Measurements from ENCODE around the gene SCN1B.
"Not testable (repeated sequence)": the region's sequence is repeated elsewhere in the genome, so short reads cannot be mapped to it uniquely, and the experiment has no call there.

Gene SCN1B

DNA sequence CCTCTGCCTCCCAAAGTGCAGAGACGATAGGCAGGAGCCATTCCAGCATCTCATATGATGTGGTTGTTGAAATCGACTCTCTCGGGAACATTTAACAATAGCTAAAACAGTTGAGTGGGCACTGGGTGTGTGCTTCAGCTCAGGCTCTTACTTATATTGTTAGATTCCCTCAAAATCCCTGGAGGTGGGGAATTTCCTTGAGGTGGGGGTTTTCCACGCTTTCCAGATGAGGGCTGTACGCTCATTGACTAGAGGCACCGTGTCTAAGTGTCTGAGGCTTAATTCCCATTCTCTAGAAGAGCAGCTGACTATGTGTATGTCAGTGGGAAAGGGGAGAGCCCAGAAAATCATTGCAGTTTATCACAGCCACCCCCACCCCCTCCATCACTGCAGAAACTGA lies 41.0 kb upstream of the SCN1B start:
- TF ChIP-seq, protein P1, sequence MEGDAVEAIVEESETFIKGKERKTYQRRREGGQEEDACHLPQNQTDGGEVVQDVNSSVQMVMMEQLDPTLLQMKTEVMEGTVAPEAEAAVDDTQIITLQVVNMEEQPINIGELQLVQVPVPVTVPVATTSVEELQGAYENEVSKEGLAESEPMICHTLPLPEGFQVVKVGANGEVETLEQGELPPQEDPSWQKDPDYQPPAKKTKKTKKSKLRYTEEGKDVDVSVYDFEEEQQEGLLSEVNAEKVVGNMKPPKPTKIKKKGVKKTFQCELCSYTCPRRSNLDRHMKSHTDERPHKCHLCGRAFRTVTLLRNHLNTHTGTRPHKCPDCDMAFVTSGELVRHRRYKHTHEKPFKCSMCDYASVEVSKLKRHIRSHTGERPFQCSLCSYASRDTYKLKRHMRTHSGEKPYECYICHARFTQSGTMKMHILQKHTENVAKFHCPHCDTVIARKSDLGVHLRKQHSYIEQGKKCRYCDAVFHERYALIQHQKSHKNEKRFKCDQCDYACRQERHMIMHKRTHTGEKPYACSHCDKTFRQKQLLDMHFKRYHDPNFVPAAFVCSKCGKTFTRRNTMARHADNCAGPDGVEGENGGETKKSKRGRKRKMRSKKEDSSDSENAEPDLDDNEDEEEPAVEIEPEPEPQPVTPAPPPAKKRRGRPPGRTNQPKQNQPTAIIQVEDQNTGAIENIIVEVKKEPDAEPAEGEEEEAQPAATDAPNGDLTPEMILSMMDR (IDR thresholded peaks at IDR 0.05; ENCODE audit: control insufficient read depth, extremely low read depth, insufficient read depth) = no peak

DNA sequence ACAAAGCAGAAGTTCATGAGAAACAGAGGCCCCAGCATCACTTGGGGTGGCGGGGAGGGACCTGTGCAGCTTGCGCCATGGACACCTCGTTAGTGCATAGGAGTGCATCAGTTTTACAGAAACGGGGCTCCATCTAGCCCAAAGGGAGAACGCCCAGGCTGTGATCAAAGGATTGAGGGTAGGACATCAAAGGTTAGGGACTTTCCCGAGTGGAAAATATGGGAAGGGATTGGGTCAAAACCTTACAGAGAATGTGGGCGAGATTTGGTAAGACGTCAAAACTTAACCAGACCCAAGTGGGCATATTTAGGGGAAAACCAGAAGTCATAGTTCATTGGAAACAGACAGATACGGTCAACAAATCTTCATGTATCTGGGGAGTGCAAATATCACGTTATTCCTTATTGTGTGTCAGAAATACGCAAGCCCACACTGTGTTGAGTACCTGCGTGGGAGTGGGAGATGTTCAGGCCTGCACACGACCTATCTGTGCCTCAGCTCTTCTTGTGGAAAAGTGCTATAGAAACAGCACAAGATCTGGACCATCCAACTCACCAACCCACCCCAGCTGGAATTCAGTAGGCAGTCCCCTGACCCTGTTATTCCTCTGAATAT lies 39.6 kb upstream of the SCN1B start:
- no peak for DNase-seq (ENCODE audit: low read depth)
- no peak overlapping the region for H3K4me3 ChIP-seq (ENCODE audit: low read depth, low read length)
- TF ChIP-seq, protein P1 (IDR thresholded peaks at IDR 0.05; ENCODE audit: control insufficient read depth, extremely low read depth, insufficient read depth) = no peak

More for the DNA sequence above, 41.0 kb upstream of the SCN1B start:
- DNase-seq (ENCODE audit: low read depth) = no peak
- H3K4me3 ChIP-seq (ENCODE audit: low read depth, low read length) = no peak overlapping the region

DNA sequence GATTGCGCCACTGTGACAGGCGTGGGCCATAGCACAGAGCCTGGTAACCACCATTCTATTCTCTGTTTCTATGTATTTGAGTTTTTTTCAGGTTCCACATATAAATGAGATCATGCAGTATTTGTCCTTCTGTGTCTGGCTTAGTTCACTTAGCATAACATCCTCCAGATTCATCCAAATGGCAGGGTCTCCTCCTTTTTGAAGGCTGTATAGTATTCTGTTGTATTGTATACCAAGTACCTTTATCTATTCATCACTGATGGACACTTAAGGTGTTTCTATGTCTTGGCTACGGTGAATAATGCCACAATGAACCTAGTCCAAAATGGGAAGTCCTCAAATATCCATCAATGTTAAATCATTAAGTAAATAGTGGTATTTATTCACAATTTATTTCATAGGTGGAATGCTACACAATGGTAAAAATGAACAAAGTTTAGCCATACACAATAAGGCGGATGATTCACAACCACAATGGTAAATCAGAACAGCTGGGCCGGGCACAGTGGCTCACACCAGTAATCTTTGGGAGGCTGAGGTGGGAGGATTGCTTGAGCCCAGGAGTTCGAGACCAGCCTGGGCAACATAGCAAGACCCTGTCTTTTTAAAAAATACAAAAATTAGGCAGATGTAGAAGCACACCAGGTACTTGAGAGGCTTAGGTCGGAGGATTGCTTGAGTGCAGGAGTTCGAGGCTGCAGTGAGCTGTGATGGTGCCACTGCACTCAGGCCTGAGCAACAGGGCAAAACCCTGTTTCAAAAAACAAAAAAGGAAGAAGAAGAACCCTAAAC lies 38.5 kb upstream of the SCN1B start:
- DNase-seq (ENCODE audit: low read depth) = no peak
- TF ChIP-seq, protein P1 (IDR thresholded peaks at IDR 0.05; ENCODE audit: control insufficient read depth, extremely low read depth, insufficient read depth) = no peak
- no peak overlapping the region for H3K4me3 ChIP-seq (ENCODE audit: low read depth, low read length)

DNA sequence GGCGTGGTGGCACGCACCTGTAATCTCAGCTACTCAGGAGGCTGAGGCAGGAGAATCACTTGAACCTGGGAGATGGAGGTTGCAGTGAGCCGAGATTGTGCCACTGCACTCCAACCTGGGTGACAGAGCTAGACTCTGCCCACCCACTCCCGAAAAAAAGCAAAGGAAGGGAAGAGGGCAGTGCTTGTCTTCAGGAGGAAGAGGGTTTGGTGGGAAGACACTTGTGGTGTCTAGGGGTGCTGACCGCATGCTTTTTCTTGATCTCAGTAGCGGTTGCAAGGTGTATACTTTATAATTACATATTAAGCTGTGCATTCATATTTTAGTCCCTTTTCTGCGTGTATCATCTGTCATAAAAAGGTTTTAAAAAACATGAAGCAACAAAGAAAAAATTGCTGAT lies 37.7 kb upstream of the SCN1B start:
- DNase-seq (ENCODE audit: low read depth); H3K4me3 ChIP-seq (ENCODE audit: low read depth, low read length): not testable (repeated sequence)

DNA sequence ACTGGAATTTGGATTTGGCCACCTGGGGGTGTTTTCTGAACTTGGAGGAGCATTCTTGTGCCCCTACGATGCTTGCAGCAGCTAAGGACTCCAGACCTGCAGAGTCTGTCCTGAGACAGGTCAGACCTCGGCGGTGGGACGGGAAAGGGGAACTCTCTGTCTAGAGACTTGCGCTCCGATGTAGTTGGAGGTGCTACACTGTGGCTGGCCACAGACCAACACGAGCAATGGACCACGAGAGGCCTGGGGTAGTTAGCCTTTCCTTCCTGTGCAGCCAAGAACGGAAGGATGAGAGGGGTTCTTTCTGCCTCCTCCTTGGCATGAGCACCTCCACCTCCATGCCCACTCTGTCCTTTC lies 36.0 kb upstream of the SCN1B start:
- TF ChIP-seq, protein P1 (IDR thresholded peaks at IDR 0.05; ENCODE audit: control insufficient read depth, extremely low read depth, insufficient read depth) = no peak
- H3K4me3 ChIP-seq (ENCODE audit: low read depth, low read length) = no peak overlapping the region
- no peak for DNase-seq (ENCODE audit: low read depth)

DNA sequence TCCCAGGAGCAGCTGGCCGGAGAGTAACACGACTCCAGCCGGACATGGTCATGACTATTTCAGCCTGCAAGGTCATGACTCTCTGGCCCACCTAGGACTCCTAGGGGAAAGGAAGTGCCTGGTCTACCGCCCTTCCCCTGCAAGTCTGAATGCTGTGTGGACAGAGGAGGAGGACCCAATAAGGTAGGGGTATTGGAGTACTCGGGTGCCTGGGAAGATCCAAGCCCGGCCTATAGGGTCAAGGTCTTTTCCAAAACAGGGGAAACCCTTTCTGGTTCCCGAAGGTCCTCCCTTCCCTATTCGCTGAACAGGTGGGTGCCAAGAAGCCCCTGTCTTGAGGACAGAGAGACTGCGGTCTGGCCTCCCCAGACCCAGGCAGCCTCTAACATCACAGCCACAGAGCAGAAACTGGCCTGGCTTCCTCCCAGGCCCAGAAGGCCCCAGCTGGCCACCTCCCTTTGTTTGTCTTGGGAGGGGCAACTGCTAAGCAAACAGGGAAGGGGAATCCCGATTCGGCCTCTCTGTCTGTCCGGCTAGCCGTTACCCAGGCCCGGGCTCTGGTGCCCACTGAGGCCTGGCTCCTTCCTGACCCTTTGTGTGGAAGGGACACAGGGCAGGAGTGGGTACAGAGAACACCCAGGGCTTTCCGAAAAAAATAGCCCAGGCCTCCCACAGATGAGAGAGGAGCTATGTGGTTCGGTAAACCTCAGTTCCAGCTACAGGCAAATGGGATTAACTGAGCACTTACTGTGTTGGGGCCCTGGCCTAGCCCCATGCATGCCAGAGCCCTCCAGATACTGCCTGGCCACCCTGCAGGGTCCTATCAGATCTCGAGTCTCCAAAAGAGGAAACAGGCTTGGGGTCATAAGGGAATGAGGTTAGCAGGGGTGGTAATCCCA lies 35.4 kb upstream of the SCN1B start:
- peak; percentile 74 for DNase-seq (ENCODE audit: low read depth)
- H3K4me3 ChIP-seq (ENCODE audit: low read depth, low read length) = peak overlapping the region; percentile 14; the same call in 1 of the 2 replicates
- TF ChIP-seq, protein P1 (IDR thresholded peaks at IDR 0.05; ENCODE audit: control insufficient read depth, extremely low read depth, insufficient read depth) = no peak

DNA sequence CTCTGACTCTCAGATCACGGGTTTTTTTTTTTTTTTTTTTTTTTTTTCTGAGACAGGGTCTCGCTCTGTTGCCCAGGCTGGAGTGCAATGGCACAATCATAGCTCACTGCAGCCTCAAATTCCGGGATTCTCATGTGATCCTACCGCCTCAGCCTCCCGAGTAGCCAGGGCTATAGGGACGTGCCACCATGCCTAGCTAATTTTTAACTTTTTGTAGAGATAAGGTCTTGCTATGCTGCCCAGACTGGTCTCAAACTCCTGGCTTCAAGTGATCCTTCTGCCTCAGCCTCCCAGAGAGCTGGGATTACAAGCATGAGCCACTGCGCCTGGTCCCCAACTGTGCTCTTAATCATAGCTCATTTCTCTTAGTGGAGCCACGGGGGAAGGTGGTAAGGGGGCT lies 34.7 kb upstream of the SCN1B start:
- no peak for DNase-seq (ENCODE audit: low read depth)
- TF ChIP-seq, protein P1 (IDR thresholded peaks at IDR 0.05; ENCODE audit: control insufficient read depth, extremely low read depth, insufficient read depth) = no peak
- H3K4me3 ChIP-seq (ENCODE audit: low read depth, low read length) = no peak overlapping the region
